ENCODE measurements around the gene GSK3B. TPM values are rescaled to one million over a fixed set of nuclear protein-coding genes. Genes with fewer than 3 reads are reported as not detected.

GSK3B gene
- total RNA-seq, 1 experiment from 2014 or later: 56.5 TPM

DNA sequence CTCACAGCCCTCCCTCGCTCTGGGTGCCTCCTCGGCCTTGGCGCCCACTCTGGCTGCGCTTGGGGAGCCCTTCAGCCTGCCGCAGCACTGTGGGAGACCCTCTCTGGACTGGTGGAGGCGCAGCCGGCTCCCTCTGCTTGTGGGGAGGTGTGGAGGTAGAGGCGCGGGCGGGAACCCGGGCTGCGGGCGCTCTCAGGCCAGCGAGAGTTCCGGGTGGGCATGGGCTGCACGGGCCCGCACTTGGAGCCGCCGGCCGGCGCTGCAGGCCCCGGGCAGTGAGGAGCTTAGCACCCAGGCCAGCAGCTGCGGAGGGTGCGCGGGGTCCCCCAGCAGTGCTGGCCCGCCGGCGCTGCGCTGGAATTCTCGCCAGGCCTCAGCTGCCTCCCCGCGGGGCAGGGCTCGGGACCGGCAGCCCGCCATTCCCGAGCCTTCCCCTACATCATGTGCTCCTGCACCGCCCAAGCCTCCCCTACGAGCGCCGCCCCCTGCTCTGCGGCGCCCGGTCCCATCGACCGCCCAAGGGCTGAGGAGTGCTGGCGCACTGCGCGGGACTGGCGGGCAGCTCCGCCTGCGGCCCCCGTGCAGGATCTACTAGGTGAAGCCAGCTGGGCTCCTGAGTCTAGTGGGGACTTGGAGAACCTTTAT, 46.0 kb upstream of the GSK3B start:
- Histone ChIP-seq H4K20me1 (ENCODE audit: control insufficient read depth, insufficient read depth, insufficient read length) (no peaks in the 10 kb centered on the region), H2BK120ac (ENCODE audit: low read depth, low read length, poor library complexity, severe bottlenecking) (no peak overlapping the region), H2BK15ac (ENCODE audit: low read depth, low read length) (no peak overlapping the region), H3K18ac (ENCODE audit: insufficient read length, low read depth, low read length) (no peak overlapping the region), H4K8ac (replicated peaks; ENCODE audit: insufficient read length, low read depth, low read length) (no peak overlapping the region), H3K14ac (ENCODE audit: insufficient read depth, low read length) (no peak overlapping the region), H4K5ac (ENCODE audit: insufficient read length, low read depth, low read length) (no peak overlapping the region), H3K4me2 (ENCODE audit: insufficient read depth, insufficient read length, low read length) (no peak overlapping the region), H2AFZ (ENCODE audit: low read length) (no peak overlapping the region), H2BK5ac (ENCODE audit: insufficient read length, low read length) (no peak overlapping the region), H3K27me3 (ENCODE audit: insufficient read depth, low read length) (no peaks in the 10 kb centered on the region), H2BK12ac (ENCODE audit: insufficient read length, low read depth, low read length) (no peak overlapping the region), H3K23ac (ENCODE audit: insufficient read length, low read depth, low read length) (no peak overlapping the region), H3K9ac (ENCODE audit: extremely low read depth, insufficient read length, low read length) (no peak overlapping the region), H3T11ph (ENCODE audit: low read length) (no peak overlapping the region), H2BK20ac (ENCODE audit: low read depth, low read length, poor library complexity, severe bottlenecking) (no peak overlapping the region), H3K9me3 (ENCODE audit: control insufficient read depth, low read depth, low read length) (no peaks in the 10 kb centered on the region), H3K27ac (ENCODE audit: insufficient read length, low read depth, low read length) (no peak overlapping the region), H2AK5ac (ENCODE audit: insufficient read length, low read length) (no peak overlapping the region), H3K4me1 (ENCODE audit: insufficient read depth, low read length) (no peaks in the 10 kb centered on the region), H3K56ac (ENCODE audit: insufficient read length, low read depth, low read length) (no peak overlapping the region), H3K79me2 (ENCODE audit: insufficient read depth, low read length) (no peaks in the 10 kb centered on the region), H3K4ac (ENCODE audit: low read depth, low read length) (no peak overlapping the region), H3K23me2 (ENCODE audit: insufficient read length, low read depth, low read length, poor library complexity, severe bottlenecking) (no peaks in the 10 kb centered on the region), H3K79me1 (ENCODE audit: insufficient read depth, low read depth, low read length, poor library complexity, severe bottlenecking) (no peaks in the 10 kb centered on the region), H4K91ac (ENCODE audit: insufficient read length, low read depth, low read length) (no peak overlapping the region)
- no CpG with 5 or more reads among the region's 52 CpGs for WGBS (ENCODE audit: extremely low coverage, insufficient read length, low lambda C conversion rate)
- Mint-ChIP-seq H3K27me3 (ENCODE audit: low read depth) (no peaks in the 10 kb centered on the region; the same call in 1 of the 2 replicates), H3K4me1 (peaks cover 5% of the 10 kb centered on the region in 2 experiments), H3K4me3 (no peak overlapping the region), H3K27ac (no peak overlapping the region), H3K9me3 (no peaks in the 10 kb centered on the region), H3K36me3 (ENCODE audit: insufficient read depth in 1 of 3, low read depth in 3 of 3) (no peaks in the 10 kb centered on the region)
- TF ChIP-seq, protein P1, sequence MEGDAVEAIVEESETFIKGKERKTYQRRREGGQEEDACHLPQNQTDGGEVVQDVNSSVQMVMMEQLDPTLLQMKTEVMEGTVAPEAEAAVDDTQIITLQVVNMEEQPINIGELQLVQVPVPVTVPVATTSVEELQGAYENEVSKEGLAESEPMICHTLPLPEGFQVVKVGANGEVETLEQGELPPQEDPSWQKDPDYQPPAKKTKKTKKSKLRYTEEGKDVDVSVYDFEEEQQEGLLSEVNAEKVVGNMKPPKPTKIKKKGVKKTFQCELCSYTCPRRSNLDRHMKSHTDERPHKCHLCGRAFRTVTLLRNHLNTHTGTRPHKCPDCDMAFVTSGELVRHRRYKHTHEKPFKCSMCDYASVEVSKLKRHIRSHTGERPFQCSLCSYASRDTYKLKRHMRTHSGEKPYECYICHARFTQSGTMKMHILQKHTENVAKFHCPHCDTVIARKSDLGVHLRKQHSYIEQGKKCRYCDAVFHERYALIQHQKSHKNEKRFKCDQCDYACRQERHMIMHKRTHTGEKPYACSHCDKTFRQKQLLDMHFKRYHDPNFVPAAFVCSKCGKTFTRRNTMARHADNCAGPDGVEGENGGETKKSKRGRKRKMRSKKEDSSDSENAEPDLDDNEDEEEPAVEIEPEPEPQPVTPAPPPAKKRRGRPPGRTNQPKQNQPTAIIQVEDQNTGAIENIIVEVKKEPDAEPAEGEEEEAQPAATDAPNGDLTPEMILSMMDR (conservative IDR thresholded peaks at IDR 0.05): no peak
- no peak for DNase-seq
